ENCODE results near the gene PRDM12.
A peak's percentile ranks its signal among the peaks of the same experiment; 100 is the strongest.

PRDM12 gene

DNA sequence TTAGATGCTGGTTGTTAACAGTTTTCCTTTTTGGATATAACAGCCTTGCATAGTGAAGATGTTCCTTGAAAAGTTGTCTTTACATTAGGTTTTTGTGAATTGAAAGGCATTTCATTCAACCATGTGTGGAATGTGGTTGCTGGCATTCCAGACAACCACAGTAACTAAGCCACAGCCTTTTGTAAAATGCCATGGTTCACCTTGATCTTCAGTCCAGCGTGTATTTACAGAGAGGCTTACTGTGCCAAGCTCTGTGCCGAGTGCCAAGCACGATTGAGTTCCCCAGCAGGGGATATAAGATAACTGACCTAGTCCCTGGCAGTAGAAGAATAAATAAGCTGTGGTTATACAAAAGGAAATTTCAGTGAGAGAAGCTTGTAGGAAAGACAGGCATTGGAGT, 34.1 kb downstream of the PRDM12 start:
- Histone ChIP-seq H3K4me3 (ENCODE audit: low read length) (no peak overlapping the region), H3K27ac (ENCODE audit: low read length) (no peak overlapping the region), H3K9ac (ENCODE audit: low read depth, low read length) (no peak overlapping the region), H3K9me3 (ENCODE audit: insufficient read depth, low read depth, low read length) (no peaks in the 10 kb centered on the region), H3K4me1 (ENCODE audit: insufficient read depth, low read length) (no peaks in the 10 kb centered on the region), H3K27me3 (ENCODE audit: insufficient read depth, low read length) (no peaks in the 10 kb centered on the region), H3K36me3 (ENCODE audit: insufficient read depth, low read depth, low read length) (peaks cover 81% of the 10 kb centered on the region)

DNA sequence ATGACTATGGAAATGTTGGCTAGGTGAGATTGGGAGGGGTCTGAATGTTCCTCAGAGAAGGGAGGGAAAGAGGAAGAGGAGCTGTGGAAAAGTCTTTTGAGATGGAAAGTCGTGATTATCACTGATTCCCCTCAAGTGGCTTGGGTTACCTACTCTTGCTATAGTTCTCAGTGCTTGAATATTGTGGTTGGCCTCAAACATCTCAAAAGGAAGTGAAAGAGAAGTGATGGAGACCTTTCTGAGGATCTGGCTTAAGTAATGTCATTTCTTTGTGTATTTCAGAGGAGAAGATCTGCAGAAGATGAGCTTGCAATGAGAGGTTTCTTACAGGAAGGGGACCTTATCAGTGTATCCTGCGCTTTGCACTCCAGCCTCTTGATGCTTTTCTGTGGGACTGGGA, 34.7 kb downstream of the PRDM12 start:
- H3K36me3 ChIP-seq (ENCODE audit: insufficient read depth, low read depth, low read length) = peaks cover 87% of the 10 kb centered on the region
- no peaks in the 10 kb centered on the region for H3K4me1 ChIP-seq (ENCODE audit: insufficient read depth, low read length)
- no peaks in the 10 kb centered on the region for H3K27me3 ChIP-seq (ENCODE audit: insufficient read depth, low read length)
- H3K9me3 ChIP-seq (ENCODE audit: insufficient read depth, low read depth, low read length) = no peaks in the 10 kb centered on the region
- H3K27ac ChIP-seq (ENCODE audit: low read length) = no peak overlapping the region
- H3K4me3 ChIP-seq (ENCODE audit: low read length) = no peak overlapping the region
- H3K9ac ChIP-seq (ENCODE audit: low read depth, low read length) = no peak overlapping the region

DNA sequence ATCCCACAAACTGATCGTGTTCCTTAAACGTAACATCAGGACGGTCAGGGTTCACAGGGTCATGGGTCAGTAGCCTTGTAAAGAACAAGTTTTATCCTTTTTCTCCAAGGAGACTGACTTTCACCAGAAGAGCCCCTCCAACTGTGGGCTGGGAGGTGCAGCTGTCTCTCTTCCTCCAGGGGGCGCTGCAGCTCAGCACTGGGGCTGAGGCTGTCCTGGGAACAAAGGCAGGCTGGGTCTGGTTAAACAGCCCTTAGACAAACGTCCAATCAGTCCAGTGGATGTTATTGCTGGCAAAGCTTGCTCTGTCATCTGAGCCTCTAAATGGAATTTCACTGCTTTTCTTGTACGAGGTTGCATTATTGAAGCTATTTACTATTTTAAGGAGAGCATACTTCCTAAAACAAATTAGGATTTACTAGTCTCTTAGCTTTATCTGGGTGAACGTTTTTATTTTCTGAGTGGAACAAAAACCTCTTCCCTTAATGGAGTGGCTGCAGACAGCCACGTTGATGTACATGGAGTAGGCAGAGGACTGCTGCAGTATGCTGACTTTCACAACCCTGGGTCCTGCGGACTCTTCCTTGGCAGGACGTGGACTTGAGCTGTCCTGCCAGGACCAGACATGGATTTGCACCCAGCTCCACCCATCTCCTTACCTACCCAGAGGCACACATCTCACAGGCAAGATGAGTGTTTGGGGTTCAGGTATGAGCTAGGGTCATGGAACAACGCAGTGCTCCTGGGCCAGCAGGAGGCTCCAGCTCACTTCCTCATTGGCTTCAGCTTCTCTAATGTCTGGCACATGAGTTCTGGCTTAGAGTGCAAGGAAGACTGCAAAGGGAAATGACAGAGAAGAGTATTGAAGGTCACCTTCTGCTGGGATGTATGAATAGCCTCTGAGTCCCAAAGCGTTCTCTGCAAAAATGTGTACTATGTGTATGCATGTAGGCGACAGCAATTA, 36.9 kb downstream of the PRDM12 start:
- no peaks in the 10 kb centered on the region for H3K27me3 ChIP-seq (ENCODE audit: insufficient read depth, low read length)

DNA sequence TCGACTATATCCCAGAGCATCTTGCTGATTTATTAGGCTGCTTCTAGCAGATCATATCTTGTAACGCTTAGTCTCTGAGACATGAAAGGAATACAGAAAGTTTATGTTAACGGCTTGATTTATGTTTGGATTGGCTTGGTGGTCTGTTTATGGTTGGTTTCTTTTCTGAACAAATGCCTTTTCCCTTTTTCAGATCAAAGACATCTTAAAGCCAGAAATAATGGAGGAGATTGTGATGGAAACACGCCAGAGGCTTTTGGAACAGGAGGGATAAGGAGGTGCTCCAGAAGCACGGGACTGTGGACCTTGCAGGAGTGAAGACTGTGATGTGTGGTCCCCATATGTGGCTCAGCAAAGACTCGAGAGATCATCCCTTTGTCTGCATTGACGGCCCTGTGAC, 39.1 kb downstream of the PRDM12 start:
- H3K36me3 ChIP-seq (ENCODE audit: insufficient read depth, low read depth, low read length) = peaks cover 70% of the 10 kb centered on the region
- H3K4me3 ChIP-seq (ENCODE audit: low read length) = no peak overlapping the region
- no peaks in the 10 kb centered on the region for H3K27me3 ChIP-seq (ENCODE audit: insufficient read depth, low read length)
- H3K9me3 ChIP-seq (ENCODE audit: insufficient read depth, low read depth, low read length) = no peaks in the 10 kb centered on the region
- H3K27ac ChIP-seq (ENCODE audit: low read length) = no peak overlapping the region
- H3K9ac ChIP-seq (ENCODE audit: low read depth, low read length) = no peak overlapping the region
- H3K4me1 ChIP-seq (ENCODE audit: insufficient read depth, low read length) = no peaks in the 10 kb centered on the region

More for the DNA sequence above, 36.9 kb downstream of the PRDM12 start:
- Histone ChIP-seq H3K36me3 (ENCODE audit: insufficient read depth, low read depth, low read length) (peaks cover 91% of the 10 kb centered on the region), H3K9me3 (ENCODE audit: insufficient read depth, low read depth, low read length) (no peaks in the 10 kb centered on the region), H3K9ac (ENCODE audit: low read depth, low read length) (no peak overlapping the region), H3K27ac (ENCODE audit: low read length) (no peak overlapping the region), H3K4me3 (ENCODE audit: low read length) (no peak overlapping the region), H3K4me1 (ENCODE audit: insufficient read depth, low read length) (no peaks in the 10 kb centered on the region)

DNA sequence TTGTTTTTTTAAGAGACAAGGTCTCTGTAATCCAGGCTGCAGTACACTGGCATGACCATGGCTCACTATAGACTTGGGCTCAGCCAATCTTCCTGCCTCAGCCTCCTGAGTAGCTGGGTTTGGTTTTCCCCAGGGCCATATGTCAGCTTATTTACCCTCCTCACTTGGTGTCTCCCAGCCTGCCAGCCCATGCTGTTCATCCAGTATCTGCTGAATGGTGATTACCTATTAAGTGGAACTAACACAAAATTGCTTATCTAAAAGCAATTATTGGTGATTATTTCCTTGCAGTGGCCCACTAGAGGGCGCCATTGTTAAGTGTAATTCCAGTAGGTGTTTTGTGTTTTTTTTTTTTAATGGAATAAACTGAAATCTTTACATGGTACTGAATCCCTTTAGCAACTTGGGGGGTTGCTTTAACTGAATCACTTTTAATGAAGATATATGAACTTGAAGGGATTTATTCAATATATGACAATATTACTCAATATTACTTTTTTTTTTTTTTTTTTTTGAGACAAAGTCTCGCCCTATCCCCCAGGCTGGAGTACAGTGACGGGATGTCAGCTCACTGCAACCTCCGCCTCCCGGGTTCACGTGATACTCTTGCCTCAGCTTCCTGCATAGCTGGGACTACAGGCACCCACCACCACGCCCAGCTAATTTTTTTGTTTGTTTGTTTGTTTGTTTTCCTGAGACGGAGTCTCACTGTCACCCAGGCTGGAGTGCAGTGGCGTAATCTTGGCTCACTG, 43.0 kb downstream of the PRDM12 start:
- H3K36me3 ChIP-seq (ENCODE audit: insufficient read depth, low read depth, low read length) = peaks cover 37% of the 10 kb centered on the region
- no peak overlapping the region for H3K9ac ChIP-seq (ENCODE audit: low read depth, low read length)
- H3K27ac ChIP-seq (ENCODE audit: low read length) = no peak overlapping the region
- no peaks in the 10 kb centered on the region for H3K4me1 ChIP-seq (ENCODE audit: insufficient read depth, low read length)
- no peaks in the 10 kb centered on the region for H3K27me3 ChIP-seq (ENCODE audit: insufficient read depth, low read length)
- H3K9me3 ChIP-seq (ENCODE audit: insufficient read depth, low read depth, low read length) = no peaks in the 10 kb centered on the region
- H3K4me3 ChIP-seq (ENCODE audit: low read length) = no peak overlapping the region

DNA sequence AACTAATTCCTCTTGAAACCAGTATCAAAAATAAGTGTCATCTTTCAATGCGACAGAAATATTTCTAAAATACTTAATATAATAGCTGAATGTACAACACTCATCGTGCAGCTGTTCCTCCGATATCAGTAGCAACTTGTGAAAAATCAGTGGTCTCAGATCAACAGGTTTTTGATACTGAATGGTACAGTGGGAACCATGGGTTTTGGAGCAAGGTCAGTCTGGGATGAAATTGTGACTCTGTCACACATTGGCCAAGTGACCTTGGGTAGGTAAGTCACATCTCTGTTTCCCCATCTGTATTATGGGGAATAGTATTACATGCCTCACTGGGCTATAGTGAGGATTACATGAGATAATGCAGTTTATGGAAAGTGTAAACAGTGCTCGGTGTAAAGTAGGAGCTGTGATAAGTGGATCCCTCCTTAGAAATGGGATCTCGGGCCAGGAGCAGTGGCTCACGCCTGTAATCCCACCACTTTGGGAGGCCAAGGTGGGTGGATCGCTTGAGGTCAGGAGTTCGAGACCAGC, 46.5 kb downstream of the PRDM12 start:
- Histone ChIP-seq H3K4me1 (ENCODE audit: insufficient read depth, low read length) (peaks cover 14% of the 10 kb centered on the region), H3K9me3 (ENCODE audit: insufficient read depth, low read depth, low read length) (no peaks in the 10 kb centered on the region), H3K4me3 (ENCODE audit: low read length) (no peak overlapping the region), H3K27me3 (ENCODE audit: insufficient read depth, low read length) (no peaks in the 10 kb centered on the region), H3K27ac (ENCODE audit: low read length) (no peak overlapping the region), H3K36me3 (ENCODE audit: insufficient read depth, low read depth, low read length) (peaks cover 5% of the 10 kb centered on the region; the same call in 1 of the 2 replicates), H3K9ac (ENCODE audit: low read depth, low read length) (no peak overlapping the region)

DNA sequence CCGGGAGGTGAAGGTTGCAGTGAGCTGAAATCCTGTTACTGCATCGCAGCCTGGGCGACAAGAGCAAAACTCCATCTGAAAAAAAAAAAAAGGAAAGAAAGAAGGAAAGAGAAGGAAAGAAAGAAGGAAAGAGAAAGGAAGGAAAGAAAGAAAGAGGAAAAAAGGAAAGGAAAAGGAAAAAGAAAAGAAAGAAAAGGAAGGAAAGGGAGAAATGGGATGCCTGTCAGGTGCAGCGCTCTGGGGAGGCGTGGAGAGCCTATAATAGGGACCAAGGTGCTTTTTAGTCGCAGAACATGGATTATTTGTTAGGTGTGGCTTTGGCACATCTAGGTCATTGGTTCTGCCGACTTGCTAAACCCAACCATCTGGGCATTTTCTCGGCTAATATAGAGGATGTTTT, 47.1 kb downstream of the PRDM12 start:
- Histone ChIP-seq H3K27me3 (ENCODE audit: insufficient read depth, low read length) (no peaks in the 10 kb centered on the region), H3K27ac (ENCODE audit: low read length) (no peak overlapping the region), H3K4me3 (ENCODE audit: low read length) (no peak overlapping the region), H3K4me1 (ENCODE audit: insufficient read depth, low read length) (peaks cover 14% of the 10 kb centered on the region), H3K9ac (ENCODE audit: low read depth, low read length) (no peak overlapping the region), H3K36me3 (ENCODE audit: insufficient read depth, low read depth, low read length) (no peaks in the 10 kb centered on the region), H3K9me3 (ENCODE audit: insufficient read depth, low read depth, low read length) (no peaks in the 10 kb centered on the region)

DNA sequence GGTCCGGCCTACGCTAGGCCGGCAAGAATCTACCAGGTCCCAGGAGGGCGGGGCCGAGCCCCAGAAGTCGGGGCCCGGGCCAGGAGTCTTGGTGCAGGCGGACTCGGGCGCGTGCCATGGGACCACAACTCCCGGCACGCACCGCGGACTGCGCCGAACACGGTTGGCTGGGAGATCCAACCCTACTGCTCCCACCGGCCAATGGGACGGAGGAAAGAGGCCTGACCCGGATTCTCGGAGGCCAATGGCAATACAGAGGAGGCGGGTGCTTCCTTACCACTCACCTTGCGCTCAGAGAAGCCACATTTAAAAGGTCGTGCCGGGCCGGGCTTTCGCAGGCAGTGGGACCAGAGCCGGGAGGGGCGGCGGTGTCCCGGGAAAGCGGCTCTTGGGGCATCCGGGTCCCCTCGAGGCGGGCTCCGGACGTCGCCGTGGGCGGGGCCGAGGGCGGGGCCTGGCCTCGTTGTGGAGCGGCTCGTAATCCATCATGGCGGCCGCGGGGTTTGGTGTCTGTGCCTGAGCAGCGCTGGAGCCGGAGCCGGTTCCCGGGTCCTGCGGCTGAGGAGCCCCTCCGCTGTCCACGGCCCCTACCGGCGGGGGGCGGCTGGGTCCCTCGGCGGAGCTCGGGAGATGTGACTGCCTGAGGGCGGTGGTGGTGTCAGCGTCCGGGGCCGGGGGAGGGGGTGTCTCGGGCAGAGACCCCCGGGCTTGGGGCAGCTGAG, 48.3 kb downstream of the PRDM12 start:
- no peaks in the 10 kb centered on the region for H3K9me3 ChIP-seq (ENCODE audit: insufficient read depth, low read depth, low read length)

DNA sequence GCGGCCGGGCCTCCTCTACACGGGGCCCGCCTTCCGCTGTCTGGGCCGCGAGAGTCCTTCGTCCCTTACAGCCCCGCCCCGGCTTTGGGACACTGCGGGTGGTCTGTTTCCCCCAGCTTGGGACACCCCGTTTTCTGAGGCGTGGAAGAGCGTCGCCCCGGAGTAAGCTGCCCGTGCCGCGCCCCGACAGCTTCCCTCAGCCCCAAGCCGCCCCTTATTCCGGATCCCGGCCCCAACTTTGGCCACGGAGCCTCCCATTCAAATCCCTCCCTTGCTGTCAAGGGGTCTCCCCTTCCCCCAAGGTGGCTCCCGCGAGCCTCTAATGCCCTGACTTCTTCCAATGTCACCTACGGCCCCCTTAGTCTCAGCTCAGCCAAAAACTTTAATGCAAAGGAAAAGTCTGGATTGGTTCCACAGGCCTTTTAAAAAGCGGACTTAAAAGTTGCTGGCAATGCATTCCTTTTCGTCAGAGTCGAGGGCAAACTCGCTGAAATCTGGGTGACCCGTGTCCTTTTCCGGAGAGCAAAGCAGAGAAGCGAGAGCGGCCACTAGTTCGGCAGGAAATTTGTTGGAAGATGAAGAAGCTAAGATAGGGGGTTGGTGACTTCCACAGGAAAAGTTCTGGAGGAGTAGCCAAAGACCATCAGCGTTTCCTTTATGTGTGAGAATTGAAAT, 49.0 kb downstream of the PRDM12 start:
- Histone ChIP-seq H3K27ac (ENCODE audit: low read length) (peak overlapping the region; percentile 12), H3K4me3 (ENCODE audit: low read length) (peak overlapping the region; percentile 94), H3K36me3 (ENCODE audit: insufficient read depth, low read depth, low read length) (no peaks in the 10 kb centered on the region), H3K27me3 (ENCODE audit: insufficient read depth, low read length) (no peaks in the 10 kb centered on the region), H3K9me3 (ENCODE audit: insufficient read depth, low read depth, low read length) (no peaks in the 10 kb centered on the region), H3K4me1 (ENCODE audit: insufficient read depth, low read length) (peaks cover 14% of the 10 kb centered on the region), H3K9ac (ENCODE audit: low read depth, low read length) (peak overlapping the region; percentile 83; the same call in 1 of the 2 replicates)

More for the DNA sequence above, 48.3 kb downstream of the PRDM12 start:
- H3K36me3 ChIP-seq (ENCODE audit: insufficient read depth, low read depth, low read length) = no peaks in the 10 kb centered on the region
- peak overlapping the region; percentile 12 for H3K27ac ChIP-seq (ENCODE audit: low read length)
- H3K4me3 ChIP-seq (ENCODE audit: low read length) = peak overlapping the region; percentile 94
- peaks cover 14% of the 10 kb centered on the region for H3K4me1 ChIP-seq (ENCODE audit: insufficient read depth, low read length)
- H3K27me3 ChIP-seq (ENCODE audit: insufficient read depth, low read length) = no peaks in the 10 kb centered on the region
- peak overlapping the region; percentile 83 for H3K9ac ChIP-seq (ENCODE audit: low read depth, low read length)

DNA sequence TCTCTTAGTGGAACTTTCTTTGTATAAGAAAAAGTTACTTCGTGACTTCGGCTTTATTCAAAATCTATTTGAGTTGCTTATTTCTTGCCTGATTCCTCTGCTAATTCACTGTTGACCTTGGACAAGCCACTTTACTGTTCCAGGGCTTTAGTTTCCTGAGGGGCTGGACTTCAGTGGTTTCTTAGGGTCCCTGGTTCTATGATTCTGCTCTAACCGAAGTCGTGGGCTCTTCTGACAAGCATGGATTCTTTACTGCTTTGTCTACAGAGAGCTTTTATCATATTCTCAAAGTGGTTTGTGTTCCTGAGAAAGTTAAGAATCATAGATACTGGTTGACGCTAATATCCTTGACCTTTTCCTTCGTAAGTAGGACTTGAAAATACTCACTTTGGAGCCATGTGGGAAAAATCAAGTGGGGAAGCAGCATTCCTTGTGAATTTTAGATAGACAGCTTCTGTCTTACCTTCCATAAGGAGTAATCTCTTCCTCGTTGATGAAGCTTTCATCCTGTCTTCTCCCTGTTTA, 50.3 kb downstream of the PRDM12 start:
- Histone ChIP-seq H3K4me1 (ENCODE audit: insufficient read depth, low read length) (peaks cover 14% of the 10 kb centered on the region), H3K9ac (ENCODE audit: low read depth, low read length) (peak overlapping the region; percentile 83; the same call in 1 of the 2 replicates), H3K4me3 (ENCODE audit: low read length) (peak overlapping the region; percentile 94), H3K9me3 (ENCODE audit: insufficient read depth, low read depth, low read length) (no peaks in the 10 kb centered on the region), H3K27ac (ENCODE audit: low read length) (no peak overlapping the region), H3K36me3 (ENCODE audit: insufficient read depth, low read depth, low read length) (no peaks in the 10 kb centered on the region), H3K27me3 (ENCODE audit: insufficient read depth, low read length) (no peaks in the 10 kb centered on the region)

All from iPS-20b (cell line).